Pancreas (tissue), 10 donors: ENCODE results near the gene NEK7. TPM values are rescaled to one million over a fixed set of nuclear protein-coding genes. Genes with fewer than 3 reads are reported as not detected.

Experiments
- ATAC-seq, 4 donors: fragments of 200-7000 bp; cut with Tn5 transposase; one replicate each; pipeline versions ENCODE4 v1.8.0 to v1.9.1; 2020; ENCODE audit warnings: mild to moderate bottlenecking in 4 of 4, moderate library complexity in 4 of 4
- DNase-seq, 6 donors: peaks; one replicate each; pipeline ENCODE4 v3.0.0-alpha.2; 2020
- FAIRE-seq: peaks from 2 replicates; lab custom pipeline; 2012; peaks lifted over from hg19 to GRCh38; lab: Jason Lieb, UNC
- H3K27ac ChIP-seq, 4 donors: fragments of 200-600 bp; sonication (generic); 1 replicate in 3 of 4; 2 replicates in 1 of 4; pipeline versions ENCODE4 v1.5.0 to v1.8.0; 2020
- H3K27me3 ChIP-seq, 4 donors: fragments of 200-600 bp; one replicate each; pipeline ENCODE4 v1.8.0; 2021
- H3K36me3 ChIP-seq, 3 donors: fragments of 200-600 bp; sonication (generic) in 1 of 3; one replicate each; pipeline versions ENCODE4 v1.5.0 to v1.8.0; 2020 to 2021
- H3K4me1 ChIP-seq, 3 donors: fragments of 200-600 bp; one replicate each; pipeline ENCODE4 v1.8.0; 2021
- H3K4me3 ChIP-seq, 4 donors: fragments of 200-600 bp; sonication (generic) in 2 of 4; one replicate each; pipeline versions ENCODE4 v1.5.0 to v1.8.0; 2020 to 2021
- H3K9me3 ChIP-seq, 4 donors: fragments of 200-600 bp; one replicate each; pipeline ENCODE4 v1.8.0; 2021
- CTCF ChIP-seq, 4 donors: fragments of 200-600 bp; sonication (generic) in 3 of 4; IDR thresholded peaks; one replicate each; pipeline versions ENCODE4 v1.5.0 to v1.8.0; 2021; ENCODE audit warnings: antibody characterized with exemption in 4 of 4
- WGBS, 2 donors: extraction: QIAGEN DNeasy Blood & Tissue Kit; methylation state at CpG; one replicate each; pipeline ENCODE4 v1.1.7; 2013; 5-methylcytosine and 5-hydroxymethylcytosine counted together
- intact Hi-C, 3 donors: fragments of 100-400 bp; cut with DNase I; formaldehyde crosslinking; loops; one replicate each; pipeline versions ENCODE4 v1.11.1 to v1.14.2; 2022
- polyA plus RNA-seq, 2 donors: library from polyadenylated mRNA; stranded (reverse); fragments of 200-250 nt; gene quantifications; one replicate each; pipeline ENCODE4 v1.2.3, GENCODE V29; 2013
- total RNA-seq, 6 donors: library from RNA; stranded (reverse); fragmentation: NEBNext Ultra II Directional in 4 of 6; extraction: Animal tissue kit (Norgen Biotek cat#: 25700) in 4 of 6; gene quantifications; one replicate each; pipeline versions ENCODE4 v1.2.1 to v1.2.4, GENCODE V29; 2021 to 2023
- donor health status: healthy with polysubstance abuse.
- donor health status: DM: no; HTN: no; CAD: no; lungs with moderate emphysema.
- donor health status: DM: no; HTN: no; CAD: no.
- donor health status: control.
- donor health status: control.
- donor health status: Bipolar disorder and iron deficiency.
- donor health status: DM: yes; HTN: yes; CAD: no.
- donor health status: DM: no; HTN: no; CAD: no.
- donor health status: DM: no; HTN: no; CAD: no.
- donor health status: DM: yes; HTN: yes; CAD: no.

Gene NEK7
- total and polyA plus RNA-seq, 8 donors, result 8.0 to 36.3 (median 20.9) TPM

- TF ChIP-seq CTCF (IDR thresholded peaks at IDR 0.05), result no peak
- ATAC-seq, result peak in 2 of 4 donors; percentile 23 to 24
- H3K9me3 ChIP-seq, result no peaks in the 10 kb centered on the region
- H3K36me3 ChIP-seq, result no peaks in the 10 kb centered on the region
- WGBS, 2 donors, result 56 to 57% methylated on average over 6 of the region's 6 CpGs
- no peak for FAIRE-seq
- intact Hi-C loops, result no loop called here
- H3K27me3 ChIP-seq, result no peaks in the 10 kb centered on the region
- no peak overlapping the region for H3K27ac ChIP-seq
- no peak overlapping the region for H3K4me3 ChIP-seq
- no peak for DNase-seq
- peaks cover 8 to 19% (median 11%) of the 10 kb centered on the region in 3 donors for H3K4me1 ChIP-seq
Measured at GRCh38 chr1:198283222-198283621, 126.4 kb downstream of the NEK7 start.

- Histone ChIP-seq H3K4me3 (peak overlapping the region in 1 of 4 donors; percentile 3), H3K4me1 (peaks cover 21 to 46% (median 37%) of the 10 kb centered on the region in 3 donors), H3K27me3 (no peaks in the 10 kb centered on the region), H3K9me3 (no peaks in the 10 kb centered on the region), H3K36me3 (no peaks in the 10 kb centered on the region), H3K27ac (peak overlapping the region; percentile 16 to 80 (median 41))
- FAIRE-seq (no peak), DNase-seq (peak in 4 of 6 donors; percentile 65 to 72 (median 71)), ATAC-seq (peak; percentile 82 to 84 (median 83))
- 19 to 21% methylated on average over 4 of the region's 4 CpGs for WGBS, 2 donors
- intact Hi-C loops, result no loop called here
- TF ChIP-seq CTCF (IDR thresholded peaks at IDR 0.05), result no peak
Measured at GRCh38 chr1:198287916-198288315, 131.1 kb downstream of the NEK7 start.

GRCh38 chr1:198290089-198290683, 133.4 kb downstream of the NEK7 start:
- no peak for DNase-seq
- no peak for FAIRE-seq
- H3K27me3 ChIP-seq, result no peaks in the 10 kb centered on the region
- H3K9me3 ChIP-seq, result no peaks in the 10 kb centered on the region
- ATAC-seq, result no peak
- peaks cover 0 to 3% (median 0%) of the 10 kb centered on the region in 3 donors for H3K36me3 ChIP-seq
- no peak for TF ChIP-seq CTCF (IDR thresholded peaks at IDR 0.05)
- no peak overlapping the region for H3K4me3 ChIP-seq
- intact Hi-C loops, result no loop called here
- H3K27ac ChIP-seq, result peak overlapping the region in 2 of 4 donors; percentile 58 to 80
- WGBS, 2 donors, result 48 to 58% methylated on average over 7 of the region's 7 CpGs
- peaks cover 12 to 43% (median 31%) of the 10 kb centered on the region in 3 donors for H3K4me1 ChIP-seq

GRCh38 chr1:198291036-198291435, 134.2 kb downstream of the NEK7 start:
- Histone ChIP-seq H3K27me3 (no peaks in the 10 kb centered on the region), H3K4me1 (peaks cover 12 to 38% (median 31%) of the 10 kb centered on the region in 3 donors), H3K4me3 (no peak overlapping the region), H3K9me3 (no peaks in the 10 kb centered on the region), H3K36me3 (peaks cover 0 to 3% (median 0%) of the 10 kb centered on the region in 3 donors), H3K27ac (peak overlapping the region in 2 of 4 donors; percentile 58 to 80)
- TF ChIP-seq CTCF (IDR thresholded peaks at IDR 0.05), result no peak
- DNase-seq (no peak), FAIRE-seq (no peak), ATAC-seq (no peak)
- intact Hi-C loops, result no loop called here

GRCh38 chr1:198291924-198292323, 135.1 kb downstream of the NEK7 start:
- TF ChIP-seq CTCF (IDR thresholded peaks at IDR 0.05), result no peak
- intact Hi-C loops, result no loop called here
- H3K4me1 ChIP-seq, result peaks cover 12 to 38% (median 31%) of the 10 kb centered on the region in 3 donors
- DNase-seq (no peak), FAIRE-seq (no peak), ATAC-seq (no peak)
- no peak overlapping the region for H3K4me3 ChIP-seq
- H3K36me3 ChIP-seq, result peaks cover 0 to 3% (median 0%) of the 10 kb centered on the region in 3 donors
- H3K27me3 ChIP-seq, result no peaks in the 10 kb centered on the region
- no peak overlapping the region for H3K27ac ChIP-seq
- H3K9me3 ChIP-seq, result no peaks in the 10 kb centered on the region
